ENCODE data around the gene FOSL2.

- TF ChIP-seq CTCF (IDR thresholded peaks at IDR 0.05) (no peak), POLR2A (IDR thresholded peaks at IDR 0.05) (no peak)
Measured at GRCh38 chr2:28400419-28400818, 7.8 kb downstream of the FOSL2 start.
